Liver (tissue), 9 donors: ENCODE results near the gene MB21D2. TPM values are rescaled to one million over a fixed set of nuclear protein-coding genes. Genes with fewer than 3 reads are reported as not detected.

Source experiments
- DNase-seq: peaks from one replicate; pipeline ENCODE4 v3.0.0-alpha.2; 2017; ENCODE audit warnings: low spot score
- H3K27ac ChIP-seq, 2 donors: one replicate each; pipeline ENCODE4 v1.7.0; 2013; ENCODE audit warnings: inconsistent platforms in 2 of 2, low read length in 2 of 2, control low read depth in 1 of 2, low read depth in 1 of 2, mild to moderate bottlenecking in 1 of 2
- H3K27me3 ChIP-seq, 4 donors: one replicate each; pipeline versions ENCODE4 v1.6.1 to v1.7.0; 2013; ENCODE audit warnings: low read length in 3 of 4, inconsistent platforms in 1 of 4, mild to moderate bottlenecking in 1 of 4, moderate library complexity in 1 of 4; ENCODE audit not compliant: control insufficient read depth in 4 of 4, insufficient read depth in 4 of 4
- H3K36me3 ChIP-seq, 4 donors: one replicate each; pipeline versions ENCODE4 v1.6.1 to v1.7.0; 2013; ENCODE audit warnings: low read length in 3 of 4, mild to moderate bottlenecking in 3 of 4, low read depth in 1 of 4, moderate library complexity in 1 of 4; ENCODE audit not compliant: control insufficient read depth in 4 of 4, insufficient read depth in 3 of 4
- H3K4me1 ChIP-seq, 4 donors: one replicate each; pipeline versions ENCODE4 v1.6.1 to v1.7.0; 2013; ENCODE audit warnings: low read length in 3 of 4, mild to moderate bottlenecking in 3 of 4, moderate library complexity in 1 of 4; ENCODE audit not compliant: control insufficient read depth in 4 of 4, insufficient read depth in 4 of 4
- H3K4me3 ChIP-seq, 3 donors: one replicate each; pipeline versions ENCODE4 v1.6.1 to v1.7.0; 2013; ENCODE audit warnings: low read length in 3 of 3, control low read depth in 1 of 3, low read depth in 1 of 3, mild to moderate bottlenecking in 1 of 3
- H3K9ac ChIP-seq, 2 donors: one replicate each; pipeline ENCODE4 v1.7.0; 2013; ENCODE audit warnings: low read length in 2 of 2, mild to moderate bottlenecking in 2 of 2, moderate library complexity in 2 of 2, control low read depth in 1 of 2, low read depth in 1 of 2
- H3K9me3 ChIP-seq, 4 donors: one replicate each; pipeline versions ENCODE4 v1.6.1 to v1.7.0; 2013; ENCODE audit warnings: low read length in 3 of 4; ENCODE audit not compliant: control insufficient read depth in 4 of 4
- EGR1 ChIP-seq, 2 donors: IDR thresholded peaks; 2 replicates each; pipeline ENCODE4 v1.6.1; 2016 to 2018; ENCODE audit warnings: antibody characterized with exemption in 2 of 2, low read depth in 2 of 2
- FOXA1 ChIP-seq: IDR thresholded peaks from 2 replicates; pipeline ENCODE4 v1.6.1; 2016; ENCODE audit warnings: antibody characterized with exemption
- FOXA2 ChIP-seq: IDR thresholded peaks from 2 replicates; pipeline ENCODE4 v1.6.1; 2016; ENCODE audit warnings: antibody characterized with exemption
- GABPA ChIP-seq, 2 donors: IDR thresholded peaks in 1 of 2; conservative IDR thresholded peaks in 1 of 2; 2 replicates each; pipeline ENCODE4 v1.6.1; 2016; ENCODE audit warnings: antibody characterized with exemption in 2 of 2, mild to moderate bottlenecking in 1 of 2, moderate library complexity in 1 of 2
- HNF4A ChIP-seq, 2 donors: conservative IDR thresholded peaks; 2 replicates each; pipeline ENCODE4 v1.6.1; 2016; ENCODE audit warnings: antibody characterized with exemption in 2 of 2, mild to moderate bottlenecking in 2 of 2
- HNF4G ChIP-seq: IDR thresholded peaks from 2 replicates; pipeline ENCODE4 v1.6.1; 2016; ENCODE audit warnings: antibody characterized with exemption
- JUND ChIP-seq, 2 donors: IDR thresholded peaks; 2 replicates each; pipeline ENCODE4 v1.6.1; 2016; ENCODE audit warnings: antibody characterized with exemption in 2 of 2
- NR2F2 ChIP-seq: IDR thresholded peaks from 2 replicates; pipeline ENCODE4 v1.6.1; 2016; ENCODE audit warnings: antibody characterized with exemption
- RAD21 ChIP-seq, 2 donors: IDR thresholded peaks; 2 replicates each; pipeline ENCODE4 v1.6.1; 2016; ENCODE audit warnings: antibody characterized with exemption in 2 of 2, mild to moderate bottlenecking in 2 of 2
- RXRA ChIP-seq, 2 donors: IDR thresholded peaks; 2 replicates each; pipeline ENCODE4 v1.6.1; 2017 to 2018; ENCODE audit warnings: antibody characterized with exemption in 2 of 2, mild to moderate bottlenecking in 1 of 2
- SP1 ChIP-seq: IDR thresholded peaks from 2 replicates; pipeline ENCODE4 v1.6.1; 2018; ENCODE audit warnings: antibody characterized with exemption, mild to moderate bottlenecking
- YY1 ChIP-seq: IDR thresholded peaks from 2 replicates; pipeline ENCODE4 v1.6.1; 2016; ENCODE audit warnings: antibody characterized with exemption, mild to moderate bottlenecking
- WGBS: extraction: QIAGEN DNeasy Blood & Tissue Kit; methylation state at CpG from one replicate; pipeline ENCODE4 v1.1.7; 2013; 5-methylcytosine and 5-hydroxymethylcytosine counted together
- polyA plus RNA-seq, 2 donors: library from polyadenylated mRNA; stranded (reverse) in 1 of 2; unstranded in 1 of 2; fragments of 200-250 nt in 1 of 2; fragments of >200 nt in 1 of 2; fragmentation: Nextera tagmentation in 1 of 2; extraction: Ambion mirVana in 1 of 2; gene quantifications; one replicate each; pipeline versions ENCODE4 v1.2.1 to v1.2.3, GENCODE V29; 2013 to 2015
- total RNA-seq, 2 donors: library from RNA; depleted of rRNA; stranded (reverse); fragments of >200 nt; gene quantifications; one replicate each; pipeline ENCODE4 v1.2.3, GENCODE V29; 2014
- TF ChIP-seq, protein P1 (sequence below): IDR thresholded peaks from 2 replicates; pipeline ENCODE4 v1.6.1; 2016; ENCODE audit warnings: antibody characterized with exemption, mild to moderate bottlenecking
- TF ChIP-seq, protein P2 (sequence below): IDR thresholded peaks from 2 replicates; pipeline ENCODE4 v1.6.1; 2016; ENCODE audit warnings: antibody characterized with exemption
- TF ChIP-seq, protein P3 (sequence below): fragments of 150-350 bp; IDR thresholded peaks from 2 replicates; pipeline ENCODE4 v1.5.1; 2017; ENCODE audit warnings: improper control_type of control experiment, low read depth, low read length; ENCODE audit not compliant: missing input control
- TF ChIP-seq, protein P4 (sequence below): IDR thresholded peaks from 2 replicates; pipeline ENCODE4 v1.6.1; 2016; ENCODE audit warnings: antibody characterized with exemption
- TF ChIP-seq, protein P5 (sequence below): IDR thresholded peaks from 2 replicates; pipeline ENCODE4 v1.6.1; 2016; ENCODE audit warnings: antibody characterized with exemption
- donor health status: healthy.
- donor health status: healthy.
- donor health status: healthy.
- donor health status: healthy.
- donor health status: healthy.

The MB21D2 gene
- total and polyA plus RNA-seq, 4 donors, result 0.13 to 1.9 (median 0.46) TPM

DNA sequence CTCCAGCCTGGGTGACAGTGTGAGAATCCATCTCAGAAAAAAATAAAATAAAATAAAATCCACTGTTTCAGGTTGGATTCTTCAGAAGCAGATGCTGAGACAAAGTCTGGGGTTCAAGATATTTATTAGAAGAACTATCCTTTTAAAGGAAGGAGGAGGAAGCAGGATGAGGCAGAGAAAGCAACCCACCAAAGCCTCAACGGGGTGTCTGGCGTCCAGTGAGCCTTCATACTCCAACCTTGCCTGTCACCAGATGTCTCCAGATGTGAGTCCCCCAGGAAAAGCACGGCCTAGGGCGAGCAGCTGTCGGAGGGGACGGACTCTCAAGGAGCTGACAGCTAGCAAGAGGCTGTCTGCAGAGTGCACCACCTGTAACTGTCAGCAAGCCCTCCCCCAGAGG, 37.3 kb downstream of the MB21D2 start:
- no peak overlapping the region for H3K9ac ChIP-seq
- TF ChIP-seq JUND (IDR thresholded peaks at IDR 0.05), result no peak
- TF ChIP-seq, protein P1, sequence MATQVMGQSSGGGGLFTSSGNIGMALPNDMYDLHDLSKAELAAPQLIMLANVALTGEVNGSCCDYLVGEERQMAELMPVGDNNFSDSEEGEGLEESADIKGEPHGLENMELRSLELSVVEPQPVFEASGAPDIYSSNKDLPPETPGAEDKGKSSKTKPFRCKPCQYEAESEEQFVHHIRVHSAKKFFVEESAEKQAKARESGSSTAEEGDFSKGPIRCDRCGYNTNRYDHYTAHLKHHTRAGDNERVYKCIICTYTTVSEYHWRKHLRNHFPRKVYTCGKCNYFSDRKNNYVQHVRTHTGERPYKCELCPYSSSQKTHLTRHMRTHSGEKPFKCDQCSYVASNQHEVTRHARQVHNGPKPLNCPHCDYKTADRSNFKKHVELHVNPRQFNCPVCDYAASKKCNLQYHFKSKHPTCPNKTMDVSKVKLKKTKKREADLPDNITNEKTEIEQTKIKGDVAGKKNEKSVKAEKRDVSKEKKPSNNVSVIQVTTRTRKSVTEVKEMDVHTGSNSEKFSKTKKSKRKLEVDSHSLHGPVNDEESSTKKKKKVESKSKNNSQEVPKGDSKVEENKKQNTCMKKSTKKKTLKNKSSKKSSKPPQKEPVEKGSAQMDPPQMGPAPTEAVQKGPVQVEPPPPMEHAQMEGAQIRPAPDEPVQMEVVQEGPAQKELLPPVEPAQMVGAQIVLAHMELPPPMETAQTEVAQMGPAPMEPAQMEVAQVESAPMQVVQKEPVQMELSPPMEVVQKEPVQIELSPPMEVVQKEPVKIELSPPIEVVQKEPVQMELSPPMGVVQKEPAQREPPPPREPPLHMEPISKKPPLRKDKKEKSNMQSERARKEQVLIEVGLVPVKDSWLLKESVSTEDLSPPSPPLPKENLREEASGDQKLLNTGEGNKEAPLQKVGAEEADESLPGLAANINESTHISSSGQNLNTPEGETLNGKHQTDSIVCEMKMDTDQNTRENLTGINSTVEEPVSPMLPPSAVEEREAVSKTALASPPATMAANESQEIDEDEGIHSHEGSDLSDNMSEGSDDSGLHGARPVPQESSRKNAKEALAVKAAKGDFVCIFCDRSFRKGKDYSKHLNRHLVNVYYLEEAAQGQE, result no peak
- TF ChIP-seq, protein P2, sequence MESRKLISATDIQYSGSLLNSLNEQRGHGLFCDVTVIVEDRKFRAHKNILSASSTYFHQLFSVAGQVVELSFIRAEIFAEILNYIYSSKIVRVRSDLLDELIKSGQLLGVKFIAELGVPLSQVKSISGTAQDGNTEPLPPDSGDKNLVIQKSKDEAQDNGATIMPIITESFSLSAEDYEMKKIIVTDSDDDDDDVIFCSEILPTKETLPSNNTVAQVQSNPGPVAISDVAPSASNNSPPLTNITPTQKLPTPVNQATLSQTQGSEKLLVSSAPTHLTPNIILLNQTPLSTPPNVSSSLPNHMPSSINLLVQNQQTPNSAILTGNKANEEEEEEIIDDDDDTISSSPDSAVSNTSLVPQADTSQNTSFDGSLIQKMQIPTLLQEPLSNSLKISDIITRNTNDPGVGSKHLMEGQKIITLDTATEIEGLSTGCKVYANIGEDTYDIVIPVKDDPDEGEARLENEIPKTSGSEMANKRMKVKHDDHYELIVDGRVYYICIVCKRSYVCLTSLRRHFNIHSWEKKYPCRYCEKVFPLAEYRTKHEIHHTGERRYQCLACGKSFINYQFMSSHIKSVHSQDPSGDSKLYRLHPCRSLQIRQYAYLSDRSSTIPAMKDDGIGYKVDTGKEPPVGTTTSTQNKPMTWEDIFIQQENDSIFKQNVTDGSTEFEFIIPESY, result no peak
- TF ChIP-seq, protein P3, sequence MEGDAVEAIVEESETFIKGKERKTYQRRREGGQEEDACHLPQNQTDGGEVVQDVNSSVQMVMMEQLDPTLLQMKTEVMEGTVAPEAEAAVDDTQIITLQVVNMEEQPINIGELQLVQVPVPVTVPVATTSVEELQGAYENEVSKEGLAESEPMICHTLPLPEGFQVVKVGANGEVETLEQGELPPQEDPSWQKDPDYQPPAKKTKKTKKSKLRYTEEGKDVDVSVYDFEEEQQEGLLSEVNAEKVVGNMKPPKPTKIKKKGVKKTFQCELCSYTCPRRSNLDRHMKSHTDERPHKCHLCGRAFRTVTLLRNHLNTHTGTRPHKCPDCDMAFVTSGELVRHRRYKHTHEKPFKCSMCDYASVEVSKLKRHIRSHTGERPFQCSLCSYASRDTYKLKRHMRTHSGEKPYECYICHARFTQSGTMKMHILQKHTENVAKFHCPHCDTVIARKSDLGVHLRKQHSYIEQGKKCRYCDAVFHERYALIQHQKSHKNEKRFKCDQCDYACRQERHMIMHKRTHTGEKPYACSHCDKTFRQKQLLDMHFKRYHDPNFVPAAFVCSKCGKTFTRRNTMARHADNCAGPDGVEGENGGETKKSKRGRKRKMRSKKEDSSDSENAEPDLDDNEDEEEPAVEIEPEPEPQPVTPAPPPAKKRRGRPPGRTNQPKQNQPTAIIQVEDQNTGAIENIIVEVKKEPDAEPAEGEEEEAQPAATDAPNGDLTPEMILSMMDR, result no peak
- TF ChIP-seq YY1, result no peak
- TF ChIP-seq RXRA (IDR thresholded peaks at IDR 0.05), result no peak
- TF ChIP-seq FOXA2, result no peak
- TF ChIP-seq HNF4A (conservative IDR thresholded peaks at IDR 0.05), result no peak
- TF ChIP-seq, protein P4, sequence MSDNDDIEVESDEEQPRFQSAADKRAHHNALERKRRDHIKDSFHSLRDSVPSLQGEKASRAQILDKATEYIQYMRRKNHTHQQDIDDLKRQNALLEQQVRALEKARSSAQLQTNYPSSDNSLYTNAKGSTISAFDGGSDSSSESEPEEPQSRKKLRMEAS, result no peak
- no peak for TF ChIP-seq SP1
- TF ChIP-seq RAD21 (IDR thresholded peaks at IDR 0.05), result no peak
- TF ChIP-seq, protein P5, sequence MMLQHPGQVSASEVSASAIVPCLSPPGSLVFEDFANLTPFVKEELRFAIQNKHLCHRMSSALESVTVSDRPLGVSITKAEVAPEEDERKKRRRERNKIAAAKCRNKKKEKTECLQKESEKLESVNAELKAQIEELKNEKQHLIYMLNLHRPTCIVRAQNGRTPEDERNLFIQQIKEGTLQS, result no peak
- TF ChIP-seq GABPA (IDR thresholded peaks at IDR 0.05 in 1 of 2, conservative IDR thresholded peaks at IDR 0.05 in 1 of 2), result no peak
- TF ChIP-seq EGR1 (IDR thresholded peaks at IDR 0.05; ENCODE audit: low read depth in 2 of 2), result no peak
- no peak for TF ChIP-seq HNF4G
- TF ChIP-seq FOXA1, result no peak
- no peak for TF ChIP-seq NR2F2
- no peaks in the 10 kb centered on the region for H3K4me1 ChIP-seq
- no peaks in the 10 kb centered on the region for H3K27me3 ChIP-seq
- H3K9me3 ChIP-seq, result no peaks in the 10 kb centered on the region
- H3K36me3 ChIP-seq, result no peaks in the 10 kb centered on the region
- H3K4me3 ChIP-seq, result no peak overlapping the region
- 90% methylated on average over 6 of the region's 6 CpGs for WGBS
- H3K27ac ChIP-seq, result no peak overlapping the region
- DNase-seq, result no peak
